HG03442 (cell line): ENCODE measurements around the gene GPR183.

Experiments
- ATAC-seq: cut with Tn5 transposase; IDR thresholded peaks from one replicate; pipeline ENCODE4 v1.9.1; 2021; ENCODE audit warnings: mild to moderate bottlenecking, moderate library complexity; ENCODE audit not compliant: unreplicated experiment

GPR183 gene

GRCh38 chr13:99307247-99307646 is at the start of gene GPR183:
TSS of gene GPR183 (minus strand) at chr13:99307399. CDS start at chr13:99296145, 11,254 bp downstream.
- peak; percentile 51 for ATAC-seq

- ATAC-seq: peak; percentile 45
These were observed 49.3 kb upstream of the GPR183 start for GRCh38 chr13:99356262-99357091.

GRCh38 chr13:99356012-99356261 is 48.7 kb upstream of the GPR183 start:
- no peak for ATAC-seq

GRCh38 chr13:99355267-99356011 is 48.2 kb upstream of the GPR183 start:
- ATAC-seq: no peak

GRCh38 chr13:99354371-99354951 is 47.3 kb upstream of the GPR183 start:
- peak; percentile 18 for ATAC-seq

GRCh38 chr13:99353836-99354235 is 46.6 kb upstream of the GPR183 start:
- no peak for ATAC-seq

GRCh38 chr13:99353246-99353600 is 46.0 kb upstream of the GPR183 start:
- ATAC-seq: no peak

- ATAC-seq: no peak
These were observed 45.4 kb upstream of the GPR183 start for GRCh38 chr13:99352351-99353245.

GRCh38 chr13:99351772-99352171 is 44.6 kb upstream of the GPR183 start:
- peak; percentile 21 for ATAC-seq

- ATAC-seq: no peak
These were observed 43.0 kb upstream of the GPR183 start for GRCh38 chr13:99350191-99350590.

- ATAC-seq: peak; percentile 57
These were observed 40.8 kb upstream of the GPR183 start for GRCh38 chr13:99347911-99348451.

GRCh38 chr13:99347335-99347878 is 40.2 kb upstream of the GPR183 start:
- ATAC-seq: peak; percentile 8

GRCh38 chr13:99346335-99347042 is 39.3 kb upstream of the GPR183 start:
- no peak for ATAC-seq

- no peak for ATAC-seq
These were observed 38.1 kb upstream of the GPR183 start for GRCh38 chr13:99345345-99345744.

- no peak for ATAC-seq
These were observed 37.5 kb upstream of the GPR183 start for GRCh38 chr13:99344610-99345208.

- no peak for ATAC-seq
These were observed 35.6 kb upstream of the GPR183 start for GRCh38 chr13:99342723-99343315.

- no peak for ATAC-seq
These were observed 34.9 kb upstream of the GPR183 start for GRCh38 chr13:99341969-99342722.

- ATAC-seq: no peak
These were observed 33.4 kb upstream of the GPR183 start for GRCh38 chr13:99340638-99341037.
